Measurements from ENCODE around the gene PDC.

PDC gene

DNA sequence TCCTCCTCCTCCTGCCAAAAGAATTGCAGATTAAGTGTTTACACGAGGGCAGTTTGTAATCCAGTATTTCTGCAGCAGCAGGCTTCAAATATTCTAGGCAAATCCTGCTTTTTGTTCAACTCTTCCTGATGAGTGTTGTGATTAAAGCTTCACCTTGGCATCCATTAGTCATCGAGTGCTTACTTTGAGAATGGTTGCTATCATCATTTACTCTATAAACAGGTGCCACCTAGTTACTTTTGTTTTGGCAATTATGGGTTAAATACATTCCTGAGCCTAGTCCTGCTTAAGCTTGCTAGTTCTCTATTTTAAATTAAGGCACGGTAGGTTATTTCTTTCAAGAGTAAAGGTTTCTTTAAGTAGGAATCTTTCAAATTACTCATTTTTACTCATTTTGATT, 20.3 kb downstream of the PDC start:
- H3K36me3 ChIP-seq (ENCODE audit: insufficient read depth, low read length), result no peaks in the 10 kb centered on the region; the same call in 1 of the 2 replicates
- no peaks in the 10 kb centered on the region for H3K79me2 ChIP-seq (ENCODE audit: control insufficient read depth, insufficient read depth, low read length, unreplicated experiment)
- no peaks in the 10 kb centered on the region for H3K27me3 ChIP-seq (ENCODE audit: insufficient read depth, low read length)
- H3K27ac ChIP-seq (ENCODE audit: low read depth, low read length), result no peak overlapping the region
- H2AFZ ChIP-seq (ENCODE audit: low read length, unreplicated experiment), result no peak overlapping the region
- peaks cover 12% of the 10 kb centered on the region for H3K4me1 ChIP-seq (ENCODE audit: control insufficient read depth, insufficient read depth, low read length, unreplicated experiment)
- no peak overlapping the region for H3K4me3 ChIP-seq (ENCODE audit: low read depth, low read length)

DNA sequence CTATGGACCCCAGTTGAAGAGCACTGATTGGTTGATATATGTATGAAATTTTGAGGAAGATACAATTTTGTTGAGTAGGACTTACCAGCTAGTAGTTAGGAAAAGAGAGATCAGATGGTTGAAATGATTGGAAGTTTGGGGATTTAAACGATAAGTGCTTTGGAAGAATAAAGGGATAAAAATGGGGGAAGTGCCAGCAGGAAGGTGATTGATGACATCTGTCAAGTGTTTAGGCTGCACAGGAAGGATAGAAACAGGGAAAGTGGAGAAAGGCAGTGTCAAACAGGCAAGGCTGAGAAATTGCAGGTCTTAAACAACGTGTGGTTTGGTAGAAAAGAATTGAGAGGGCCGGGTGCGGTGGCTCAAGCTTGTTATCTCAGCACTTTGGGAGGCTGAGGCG, 22.3 kb downstream of the PDC start:
- peaks cover 15% of the 10 kb centered on the region for H3K4me1 ChIP-seq (ENCODE audit: control insufficient read depth, insufficient read depth, low read length, unreplicated experiment)
- no peaks in the 10 kb centered on the region for H3K79me2 ChIP-seq (ENCODE audit: control insufficient read depth, insufficient read depth, low read length, unreplicated experiment)
- no peak overlapping the region for H2AFZ ChIP-seq (ENCODE audit: low read length, unreplicated experiment)
- no peaks in the 10 kb centered on the region for H3K27me3 ChIP-seq (ENCODE audit: insufficient read depth, low read length)
- H3K27ac ChIP-seq (ENCODE audit: low read depth, low read length), result no peak overlapping the region
- H3K36me3 ChIP-seq (ENCODE audit: insufficient read depth, low read length), result no peaks in the 10 kb centered on the region; the same call in 1 of the 2 replicates
- no peak overlapping the region for H3K4me3 ChIP-seq (ENCODE audit: low read depth, low read length)

GRCh38 chr1:186435336-186435735, 25.6 kb downstream of the PDC start:
- Histone ChIP-seq H3K4me3 (ENCODE audit: low read depth, low read length) (no peak overlapping the region), H3K36me3 (ENCODE audit: insufficient read depth, low read length) (no peaks in the 10 kb centered on the region; the same call in 1 of the 2 replicates), H3K4me1 (ENCODE audit: control insufficient read depth, insufficient read depth, low read length, unreplicated experiment) (peaks cover 3% of the 10 kb centered on the region), H3K27me3 (ENCODE audit: insufficient read depth, low read length) (no peaks in the 10 kb centered on the region), H3K27ac (ENCODE audit: low read depth, low read length) (no peak overlapping the region), H2AFZ (ENCODE audit: low read length, unreplicated experiment) (no peak overlapping the region), H3K79me2 (ENCODE audit: control insufficient read depth, insufficient read depth, low read length, unreplicated experiment) (no peaks in the 10 kb centered on the region)

DNA sequence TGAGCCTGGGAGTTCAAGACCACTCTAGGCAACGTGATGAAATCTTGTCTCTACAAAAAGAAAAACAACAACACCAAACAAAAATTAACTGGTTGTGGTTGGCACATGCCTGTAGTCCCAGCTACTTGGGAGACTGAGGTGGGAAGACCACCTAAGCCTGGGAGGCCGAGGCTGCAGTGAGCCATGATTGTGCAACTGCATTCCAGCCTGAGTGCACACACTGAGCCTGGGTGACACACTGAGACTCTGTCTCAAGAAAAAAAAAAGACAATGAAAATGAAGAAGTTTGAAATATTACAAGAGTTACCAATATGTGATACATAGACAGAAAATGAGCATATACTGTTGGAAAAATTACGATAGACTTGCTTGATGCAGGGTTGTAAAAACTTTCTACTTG, 31.9 kb downstream of the PDC start:
- Histone ChIP-seq H2AFZ (ENCODE audit: low read length, unreplicated experiment) (no peak overlapping the region), H3K4me1 (ENCODE audit: control insufficient read depth, insufficient read depth, low read length, unreplicated experiment) (peaks cover 6% of the 10 kb centered on the region), H3K27me3 (ENCODE audit: insufficient read depth, low read length) (no peaks in the 10 kb centered on the region), H3K36me3 (ENCODE audit: insufficient read depth, low read length) (no peaks in the 10 kb centered on the region), H3K27ac (ENCODE audit: low read depth, low read length) (no peak overlapping the region), H3K79me2 (ENCODE audit: control insufficient read depth, insufficient read depth, low read length, unreplicated experiment) (no peaks in the 10 kb centered on the region), H3K4me3 (ENCODE audit: low read depth, low read length) (no peak overlapping the region)

DNA sequence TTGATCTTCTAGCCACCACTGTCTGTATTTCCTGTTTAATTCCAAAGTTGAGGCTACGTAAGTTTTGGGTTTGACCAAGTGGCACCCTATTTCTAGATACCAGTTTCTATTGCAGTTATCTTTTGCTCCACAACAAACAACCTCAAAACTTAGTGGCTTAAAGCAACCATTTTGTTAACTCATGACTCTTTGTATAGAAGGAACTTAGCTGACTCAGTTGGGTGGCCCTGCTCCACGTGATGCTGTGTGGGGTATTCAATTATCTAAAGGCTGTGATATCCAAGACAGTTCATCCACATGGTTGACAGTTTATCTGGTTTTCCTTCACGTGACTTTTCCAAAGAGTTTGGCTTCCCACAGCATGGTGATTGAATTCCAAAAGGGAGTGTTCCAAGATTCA, 34.8 kb downstream of the PDC start:
- no peak overlapping the region for H3K27ac ChIP-seq (ENCODE audit: low read depth, low read length)
- H3K36me3 ChIP-seq (ENCODE audit: insufficient read depth, low read length), result no peaks in the 10 kb centered on the region
- H3K4me1 ChIP-seq (ENCODE audit: control insufficient read depth, insufficient read depth, low read length, unreplicated experiment), result peaks cover 6% of the 10 kb centered on the region
- H2AFZ ChIP-seq (ENCODE audit: low read length, unreplicated experiment), result no peak overlapping the region
- H3K27me3 ChIP-seq (ENCODE audit: insufficient read depth, low read length), result no peaks in the 10 kb centered on the region
- H3K79me2 ChIP-seq (ENCODE audit: control insufficient read depth, insufficient read depth, low read length, unreplicated experiment), result no peaks in the 10 kb centered on the region
- no peak overlapping the region for H3K4me3 ChIP-seq (ENCODE audit: low read depth, low read length)

DNA sequence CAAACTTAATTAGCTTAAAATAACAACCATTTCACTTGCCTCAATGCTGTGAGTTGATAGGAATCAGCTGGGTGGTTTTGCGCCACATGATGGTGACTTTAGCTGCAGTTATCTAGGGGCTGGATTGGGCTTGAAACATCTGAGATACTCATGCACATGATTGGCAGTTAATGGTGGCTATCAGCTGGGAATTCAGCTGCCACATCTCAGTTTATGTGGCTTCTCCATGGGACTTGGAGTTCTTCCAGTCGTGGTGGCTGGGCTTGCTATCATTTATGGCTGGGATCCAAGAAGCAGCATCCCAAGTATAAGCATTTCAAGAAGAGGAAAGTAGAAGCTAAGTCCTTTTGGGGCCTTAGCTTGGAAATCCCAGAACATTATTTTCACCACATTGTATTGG, 36.4 kb downstream of the PDC start:
- peaks cover 12% of the 10 kb centered on the region for H3K4me1 ChIP-seq (ENCODE audit: control insufficient read depth, insufficient read depth, low read length, unreplicated experiment)
- H3K4me3 ChIP-seq (ENCODE audit: low read depth, low read length), result no peak overlapping the region
- no peaks in the 10 kb centered on the region for H3K27me3 ChIP-seq (ENCODE audit: insufficient read depth, low read length)
- no peaks in the 10 kb centered on the region for H3K79me2 ChIP-seq (ENCODE audit: control insufficient read depth, insufficient read depth, low read length, unreplicated experiment)
- H2AFZ ChIP-seq (ENCODE audit: low read length, unreplicated experiment), result no peak overlapping the region
- no peak overlapping the region for H3K27ac ChIP-seq (ENCODE audit: low read depth, low read length)
- H3K36me3 ChIP-seq (ENCODE audit: insufficient read depth, low read length), result 0 out of 2 replicates have a peak, but pooled peaks cover 2% of the 10 kb centered on the region

GRCh38 chr1:186421446-186421845, 39.5 kb downstream of the PDC start:
- Histone ChIP-seq H3K27me3 (ENCODE audit: insufficient read depth, low read length) (no peaks in the 10 kb centered on the region), H3K27ac (ENCODE audit: low read depth, low read length) (no peak overlapping the region), H3K4me3 (ENCODE audit: low read depth, low read length) (no peak overlapping the region), H2AFZ (ENCODE audit: low read length, unreplicated experiment) (no peak overlapping the region), H3K4me1 (ENCODE audit: control insufficient read depth, insufficient read depth, low read length, unreplicated experiment) (peaks cover 12% of the 10 kb centered on the region), H3K36me3 (ENCODE audit: insufficient read depth, low read length) (peaks cover 17% of the 10 kb centered on the region), H3K79me2 (ENCODE audit: control insufficient read depth, insufficient read depth, low read length, unreplicated experiment) (no peaks in the 10 kb centered on the region)

DNA sequence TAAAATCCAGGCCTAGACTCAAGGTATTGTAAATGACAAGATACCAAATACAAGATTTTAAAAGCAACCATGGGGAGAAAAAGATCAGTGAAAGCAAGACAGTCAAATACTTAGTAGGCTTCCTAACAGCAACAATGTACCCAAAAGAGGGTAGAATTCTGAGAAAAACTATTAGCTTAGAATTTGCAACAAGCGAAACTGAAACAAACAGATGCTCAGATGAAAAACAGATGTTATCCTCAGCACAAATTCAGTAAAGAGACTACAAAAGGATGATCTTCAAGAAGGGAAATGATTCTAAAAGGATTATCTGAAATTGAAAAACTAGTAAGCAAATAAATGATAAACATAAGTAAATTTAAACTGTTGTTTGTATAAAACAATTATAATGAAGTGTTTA, 40.0 kb downstream of the PDC start:
- Histone ChIP-seq H3K4me3 (ENCODE audit: low read depth, low read length) (no peak overlapping the region), H3K4me1 (ENCODE audit: control insufficient read depth, insufficient read depth, low read length, unreplicated experiment) (peaks cover 12% of the 10 kb centered on the region), H2AFZ (ENCODE audit: low read length, unreplicated experiment) (no peak overlapping the region), H3K27ac (ENCODE audit: low read depth, low read length) (no peak overlapping the region), H3K27me3 (ENCODE audit: insufficient read depth, low read length) (no peaks in the 10 kb centered on the region), H3K36me3 (ENCODE audit: insufficient read depth, low read length) (peaks cover 17% of the 10 kb centered on the region), H3K79me2 (ENCODE audit: control insufficient read depth, insufficient read depth, low read length, unreplicated experiment) (no peaks in the 10 kb centered on the region)

GRCh38 chr1:186420311-186420710, 40.6 kb downstream of the PDC start:
- Histone ChIP-seq H3K79me2 (ENCODE audit: control insufficient read depth, insufficient read depth, low read length, unreplicated experiment) (no peaks in the 10 kb centered on the region), H3K4me1 (ENCODE audit: control insufficient read depth, insufficient read depth, low read length, unreplicated experiment) (peaks cover 12% of the 10 kb centered on the region), H2AFZ (ENCODE audit: low read length, unreplicated experiment) (no peak overlapping the region), H3K36me3 (ENCODE audit: insufficient read depth, low read length) (peaks cover 17% of the 10 kb centered on the region), H3K27me3 (ENCODE audit: insufficient read depth, low read length) (no peaks in the 10 kb centered on the region), H3K27ac (ENCODE audit: low read depth, low read length) (no peak overlapping the region), H3K4me3 (ENCODE audit: low read depth, low read length) (no peak overlapping the region)

DNA sequence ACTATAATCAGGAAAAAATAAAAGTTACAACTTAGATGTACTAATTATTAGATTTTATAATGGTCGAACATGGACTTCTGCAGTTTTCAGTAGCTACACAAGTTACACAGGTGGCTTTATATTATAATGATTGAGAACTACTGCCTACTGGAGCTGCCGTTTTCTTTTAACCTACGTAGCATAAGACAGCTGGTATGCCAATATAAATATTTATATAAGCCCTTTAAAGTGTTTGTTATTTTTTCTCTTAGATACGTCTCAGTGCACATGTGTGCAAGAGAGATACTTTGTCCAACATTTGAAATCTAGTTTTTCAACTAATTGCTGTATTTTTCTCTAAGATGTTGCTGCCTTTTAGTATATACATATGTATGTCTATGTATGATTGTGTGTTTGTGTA, 42.4 kb downstream of the PDC start:
- Histone ChIP-seq H3K79me2 (ENCODE audit: control insufficient read depth, insufficient read depth, low read length, unreplicated experiment) (no peaks in the 10 kb centered on the region), H3K4me1 (ENCODE audit: control insufficient read depth, insufficient read depth, low read length, unreplicated experiment) (peaks cover 6% of the 10 kb centered on the region), H3K27me3 (ENCODE audit: insufficient read depth, low read length) (no peaks in the 10 kb centered on the region), H3K4me3 (ENCODE audit: low read depth, low read length) (no peak overlapping the region), H3K36me3 (ENCODE audit: insufficient read depth, low read length) (peaks cover 20% of the 10 kb centered on the region), H2AFZ (ENCODE audit: low read length, unreplicated experiment) (no peak overlapping the region), H3K27ac (ENCODE audit: low read depth, low read length) (no peak overlapping the region)

- Histone ChIP-seq H3K4me1 (ENCODE audit: control insufficient read depth, insufficient read depth, low read length, unreplicated experiment) (no peaks in the 10 kb centered on the region), H2AFZ (ENCODE audit: low read length, unreplicated experiment) (no peak overlapping the region), H3K27ac (ENCODE audit: low read depth, low read length) (no peak overlapping the region), H3K36me3 (ENCODE audit: insufficient read depth, low read length) (peaks cover 18% of the 10 kb centered on the region), H3K4me3 (ENCODE audit: low read depth, low read length) (no peak overlapping the region), H3K27me3 (ENCODE audit: insufficient read depth, low read length) (no peaks in the 10 kb centered on the region), H3K79me2 (ENCODE audit: control insufficient read depth, insufficient read depth, low read length, unreplicated experiment) (no peaks in the 10 kb centered on the region)
These were observed 47.6 kb downstream of the PDC start for GRCh38 chr1:186413319-186413718.
